GM21381 (cell line): Measurements from ENCODE around the gene PLA1A.
"Not testable (repeated sequence)": the region's sequence is repeated elsewhere in the genome, so short reads cannot be mapped to it uniquely, and the experiment has no call there.

ENCODE experiments used
- ATAC-seq: cut with Tn5 transposase; IDR thresholded peaks from one replicate; pipeline ENCODE4 v1.9.1; 2021; ENCODE audit warnings: mild to moderate bottlenecking, moderate library complexity; ENCODE audit not compliant: unreplicated experiment

PLA1A gene

GRCh38 chr3:119597548-119598288 lies at the start of gene PLA1A:
Gene PLA1A, plus strand, starts transcription at chr3:119597885. Its CDS starts 29 bp downstream, at chr3:119597914.
- no peak for ATAC-seq

GRCh38 chr3:119548341-119548740 lies 49.3 kb upstream of the PLA1A start:
- ATAC-seq, result no peak

GRCh38 chr3:119550192-119550910 lies 47.3 kb upstream of the PLA1A start:
- peak; percentile 33 for ATAC-seq

GRCh38 chr3:119551598-119551997 lies 46.1 kb upstream of the PLA1A start:
- no peak for ATAC-seq

- ATAC-seq, result not testable (repeated sequence)
These were observed 44.8 kb upstream of the PLA1A start for GRCh38 chr3:119552928-119553327.

- no peak for ATAC-seq
These were observed 43.8 kb upstream of the PLA1A start for GRCh38 chr3:119553823-119554415.

- no peak for ATAC-seq
These were observed 42.4 kb upstream of the PLA1A start for GRCh38 chr3:119555309-119555735.

- no peak for ATAC-seq
These were observed 41.8 kb upstream of the PLA1A start for GRCh38 chr3:119555929-119556328.

GRCh38 chr3:119557192-119557876 lies 40.4 kb upstream of the PLA1A start:
- no peak for ATAC-seq

GRCh38 chr3:119557877-119558269 lies 39.8 kb upstream of the PLA1A start:
- ATAC-seq, result no peak

- ATAC-seq, result no peak
These were observed 38.9 kb upstream of the PLA1A start for GRCh38 chr3:119558626-119559317.

- peak; percentile 56 for ATAC-seq
These were observed 38.2 kb upstream of the PLA1A start, which contains the start of gene CD80 for GRCh38 chr3:119559441-119559963. Gene CD80, minus strand, starts transcription at chr3:119559614. Its CDS starts 1,886 bp downstream, at chr3:119557728.

- no peak for ATAC-seq
These were observed 37.5 kb upstream of the PLA1A start for GRCh38 chr3:119560160-119560559.

GRCh38 chr3:119562307-119562961 lies 35.3 kb upstream of the PLA1A start:
- ATAC-seq, result peak; percentile 70

GRCh38 chr3:119563334-119563733 lies 34.4 kb upstream of the PLA1A start:
- not testable (repeated sequence) for ATAC-seq

GRCh38 chr3:119569156-119569555 lies 28.5 kb upstream of the PLA1A start:
- no peak for ATAC-seq

- no peak for ATAC-seq
These were observed 27.5 kb upstream of the PLA1A start for GRCh38 chr3:119570229-119570628.

GRCh38 chr3:119571230-119571629 lies 26.5 kb upstream of the PLA1A start:
- ATAC-seq, result no peak

- no peak for ATAC-seq
These were observed 26.0 kb upstream of the PLA1A start for GRCh38 chr3:119571688-119572087.

- ATAC-seq, result no peak
These were observed 22.2 kb upstream of the PLA1A start for GRCh38 chr3:119575507-119575906.
